Measurements from ENCODE around the gene FCN1.
A peak's percentile ranks its signal among the peaks of the same experiment; 100 is the strongest.

FCN1 gene

DNA sequence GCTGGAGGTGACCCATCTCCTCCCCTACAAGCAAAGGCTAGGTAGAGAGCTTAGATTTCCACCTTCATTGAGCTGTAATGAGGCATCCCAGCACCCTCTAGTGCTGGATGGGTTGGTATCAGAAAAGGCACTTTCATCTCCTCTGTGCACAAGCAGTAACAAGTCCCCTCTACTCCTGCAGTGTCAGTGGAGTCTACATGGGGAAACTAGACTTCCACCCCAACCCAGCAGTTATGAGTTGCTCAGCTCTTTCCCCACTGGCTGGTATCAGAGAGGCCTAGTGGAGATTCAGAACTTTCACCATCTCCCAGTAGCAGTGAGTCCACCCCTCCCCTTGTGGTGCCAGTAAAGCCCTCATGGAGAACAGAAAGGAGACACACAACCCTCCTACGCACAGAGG lies 17.9 kb downstream of the FCN1 start:
- Histone ChIP-seq H3K9me3 (ENCODE audit: control insufficient read depth, low read length) (no peaks in the 10 kb centered on the region), H3K4me3 (ENCODE audit: low read depth, low read length) (no peak overlapping the region), H3K4me1 (peaks cover 17% of the 10 kb centered on the region), H2AFZ (no peak overlapping the region), H3K79me2 (no peaks in the 10 kb centered on the region), H3K27me3 (ENCODE audit: control insufficient read depth, insufficient read depth, low read length) (no peaks in the 10 kb centered on the region), H3K4me2 (ENCODE audit: low read length) (no peak overlapping the region), H3K27ac (no peak overlapping the region), H3K36me3 (ENCODE audit: control insufficient read depth, insufficient read depth, low read length) (no peaks in the 10 kb centered on the region), H3K9ac (no peak overlapping the region)
- TF ChIP-seq, protein P1, sequence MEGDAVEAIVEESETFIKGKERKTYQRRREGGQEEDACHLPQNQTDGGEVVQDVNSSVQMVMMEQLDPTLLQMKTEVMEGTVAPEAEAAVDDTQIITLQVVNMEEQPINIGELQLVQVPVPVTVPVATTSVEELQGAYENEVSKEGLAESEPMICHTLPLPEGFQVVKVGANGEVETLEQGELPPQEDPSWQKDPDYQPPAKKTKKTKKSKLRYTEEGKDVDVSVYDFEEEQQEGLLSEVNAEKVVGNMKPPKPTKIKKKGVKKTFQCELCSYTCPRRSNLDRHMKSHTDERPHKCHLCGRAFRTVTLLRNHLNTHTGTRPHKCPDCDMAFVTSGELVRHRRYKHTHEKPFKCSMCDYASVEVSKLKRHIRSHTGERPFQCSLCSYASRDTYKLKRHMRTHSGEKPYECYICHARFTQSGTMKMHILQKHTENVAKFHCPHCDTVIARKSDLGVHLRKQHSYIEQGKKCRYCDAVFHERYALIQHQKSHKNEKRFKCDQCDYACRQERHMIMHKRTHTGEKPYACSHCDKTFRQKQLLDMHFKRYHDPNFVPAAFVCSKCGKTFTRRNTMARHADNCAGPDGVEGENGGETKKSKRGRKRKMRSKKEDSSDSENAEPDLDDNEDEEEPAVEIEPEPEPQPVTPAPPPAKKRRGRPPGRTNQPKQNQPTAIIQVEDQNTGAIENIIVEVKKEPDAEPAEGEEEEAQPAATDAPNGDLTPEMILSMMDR (IDR thresholded peaks at IDR 0.05) = no peak

DNA sequence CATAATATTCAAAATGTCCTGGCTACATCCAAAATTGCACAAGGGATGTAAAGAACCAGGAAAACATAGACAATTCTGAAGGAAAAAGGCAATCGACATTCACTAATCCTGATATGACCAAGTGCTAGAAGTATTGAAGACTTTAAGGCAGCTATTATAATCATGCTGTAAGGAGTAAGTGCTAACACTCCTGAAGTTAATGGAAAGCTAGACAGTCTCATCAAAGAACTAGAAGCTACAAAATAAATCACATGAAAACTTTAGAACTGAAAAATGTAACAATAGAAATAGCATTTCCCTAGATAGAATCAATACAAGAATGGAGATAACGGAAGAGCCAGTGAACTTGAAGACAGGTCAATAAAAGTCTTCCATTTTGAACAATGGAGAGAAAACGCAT lies 18.5 kb downstream of the FCN1 start:
- Histone ChIP-seq H3K4me2 (ENCODE audit: low read length) (no peak overlapping the region), H3K4me3 (ENCODE audit: low read depth, low read length) (no peak overlapping the region), H3K9ac (no peak overlapping the region), H3K36me3 (ENCODE audit: control insufficient read depth, insufficient read depth, low read length) (no peaks in the 10 kb centered on the region), H3K9me3 (ENCODE audit: control insufficient read depth, low read length) (no peaks in the 10 kb centered on the region), H3K4me1 (peaks cover 17% of the 10 kb centered on the region), H3K27ac (no peak overlapping the region), H3K79me2 (no peaks in the 10 kb centered on the region), H2AFZ (no peak overlapping the region), H3K27me3 (ENCODE audit: control insufficient read depth, insufficient read depth, low read length) (no peaks in the 10 kb centered on the region)
- TF ChIP-seq, protein P1 (IDR thresholded peaks at IDR 0.05) = no peak

DNA sequence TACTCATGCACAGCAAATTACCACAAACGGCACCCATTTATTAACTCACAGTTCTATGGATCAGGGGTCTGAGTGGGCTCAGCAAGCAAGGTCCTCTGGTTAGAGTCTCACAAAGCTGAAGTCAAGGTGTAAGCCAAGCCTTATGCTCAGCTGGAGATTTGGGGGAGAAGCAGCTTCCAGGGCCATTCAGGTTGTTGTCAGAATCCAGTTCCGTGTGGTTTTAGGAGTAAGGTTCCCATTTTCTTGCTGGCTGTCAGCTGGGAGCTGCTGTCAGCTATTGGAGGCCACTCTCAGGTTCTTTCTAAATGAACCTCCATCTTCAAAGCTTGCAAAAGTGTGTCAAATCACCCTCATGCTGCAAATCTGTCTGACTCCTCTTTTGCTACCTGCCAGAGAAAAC lies 19.4 kb downstream of the FCN1 start:
- Histone ChIP-seq H2AFZ (peak overlapping the region; percentile 51), H3K27me3 (ENCODE audit: control insufficient read depth, insufficient read depth, low read length) (no peaks in the 10 kb centered on the region), H3K4me2 (ENCODE audit: low read length) (no peak overlapping the region), H3K4me3 (ENCODE audit: low read depth, low read length) (no peak overlapping the region), H3K36me3 (ENCODE audit: control insufficient read depth, insufficient read depth, low read length) (no peaks in the 10 kb centered on the region), H3K27ac (peak overlapping the region; percentile 92), H3K79me2 (no peaks in the 10 kb centered on the region), H3K9me3 (ENCODE audit: control insufficient read depth, low read length) (no peaks in the 10 kb centered on the region), H3K4me1 (peaks cover 17% of the 10 kb centered on the region), H3K9ac (no peak overlapping the region)
- TF ChIP-seq, protein P1 (IDR thresholded peaks at IDR 0.05) = no peak

DNA sequence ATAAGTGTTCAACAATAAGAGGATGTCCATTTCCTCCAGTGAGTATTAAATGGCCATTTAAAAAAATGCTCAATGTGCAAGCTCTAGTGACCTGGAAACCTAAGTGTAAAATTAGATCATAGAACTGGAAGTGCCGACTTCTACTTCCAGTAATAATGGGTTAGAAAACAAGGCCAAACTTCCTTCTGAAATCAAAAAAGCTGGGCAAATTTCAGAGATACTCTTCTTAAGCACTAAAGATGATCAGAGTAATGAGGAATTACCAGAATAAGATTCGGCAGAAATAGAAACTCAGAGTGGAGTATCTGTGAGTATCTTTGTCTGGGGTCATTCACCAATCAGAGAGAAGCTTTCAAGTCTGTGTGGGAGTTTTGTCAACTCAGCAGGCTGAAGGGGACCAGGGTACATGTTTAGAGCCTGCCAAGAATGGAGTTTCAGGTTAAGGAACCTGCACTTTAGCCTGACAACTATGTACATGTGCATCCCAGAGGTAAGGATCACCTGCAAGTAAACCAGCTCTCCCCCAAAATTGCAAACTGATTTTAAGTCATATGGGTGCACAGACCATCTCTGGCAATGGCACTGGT lies 20.0 kb downstream of the FCN1 start:
- TF ChIP-seq, protein P1 (IDR thresholded peaks at IDR 0.05) = no peak
- Histone ChIP-seq H3K27ac (peak overlapping the region; percentile 92), H3K36me3 (ENCODE audit: control insufficient read depth, insufficient read depth, low read length) (no peaks in the 10 kb centered on the region)

More for the DNA sequence above, 20.0 kb downstream of the FCN1 start:
- Histone ChIP-seq H2AFZ (no peak overlapping the region), H3K9ac (no peak overlapping the region), H3K27me3 (ENCODE audit: control insufficient read depth, insufficient read depth, low read length) (no peaks in the 10 kb centered on the region), H3K4me3 (ENCODE audit: low read depth, low read length) (no peak overlapping the region), H3K9me3 (ENCODE audit: control insufficient read depth, low read length) (no peaks in the 10 kb centered on the region), H3K79me2 (no peaks in the 10 kb centered on the region), H3K4me1 (peaks cover 17% of the 10 kb centered on the region), H3K4me2 (ENCODE audit: low read length) (no peak overlapping the region)
